Heart left ventricle (tissue), 13 donors: Measurements from ENCODE around the gene HOXB7.

Experiments
- CTCF ChIP-seq, 12 donors: fragments of 200-600 bp; sonication (generic) in 4 of 12; IDR thresholded peaks; one replicate each; pipeline versions ENCODE4 v1.5.0 to v1.8.0; 2018 to 2022; ENCODE audit warnings: antibody characterized with exemption in 12 of 12, mild to moderate bottlenecking in 5 of 12
- POLR2A ChIP-seq, 2 donors: fragments of 450-650 bp; IDR thresholded peaks; one replicate each; pipeline ENCODE4 v1.6.1; 2017; ENCODE audit warnings: antibody characterized with exemption in 2 of 2, mild to moderate bottlenecking in 2 of 2, moderate library complexity in 2 of 2
- donor health status: ischemic (EF 13 %, LVEDD 7.1; RV severe dilation, severe dysfunction).
- donor health status: DM: no; HTN: yes; CAD: no.
- donor health status: DM: no; HTN: no; CAD: no.
- donor health status: ischemic (EF 25% LVEDD 6.9; RV normal size, moderate dysfunction).
- donor health status: ischemic (EF 25% LVEDD 5.7; RV mildly dilated, moderate dysfunction).
- donor health status: ischemic (EF 35%, LVEDD 5.7; RV mildly dilated, moderate dysfunction).
- donor health status: nonischemic (EF 11% LVEDD 7.7; RV severe dilation, severe dysfunction).
- donor health status: DM: yes; HTN: yes; CAD: no.
- donor health status: PGD.
- donor health status: ischemic (EF 29% LVEDD 5.4; RV normal size, mild dysfunction).
- donor health status: nonischemic (EF 23%, LVEDD 6.1; RV moderate dilation, normal function).

- no peak for TF ChIP-seq CTCF (IDR thresholded peaks at IDR 0.05)
- TF ChIP-seq POLR2A (IDR thresholded peaks at IDR 0.05) = no peak
Observed at GRCh38 chr17:48599354-48599753, 11.5 kb downstream of the HOXB7 start.
